ENCODE results near the gene SHLD2. TPM values are rescaled to one million over a fixed set of nuclear protein-coding genes. Genes with fewer than 3 reads are reported as not detected.
A peak's percentile ranks its signal among the peaks of the same experiment; 100 is the strongest.

Gene SHLD2
- total and polyA plus RNA-seq, 2 of the 13 experiments (the other 11 are each of a cell fraction or from before 2014, with no cell fraction given), result 25.7 to 53.7 TPM

DNA sequence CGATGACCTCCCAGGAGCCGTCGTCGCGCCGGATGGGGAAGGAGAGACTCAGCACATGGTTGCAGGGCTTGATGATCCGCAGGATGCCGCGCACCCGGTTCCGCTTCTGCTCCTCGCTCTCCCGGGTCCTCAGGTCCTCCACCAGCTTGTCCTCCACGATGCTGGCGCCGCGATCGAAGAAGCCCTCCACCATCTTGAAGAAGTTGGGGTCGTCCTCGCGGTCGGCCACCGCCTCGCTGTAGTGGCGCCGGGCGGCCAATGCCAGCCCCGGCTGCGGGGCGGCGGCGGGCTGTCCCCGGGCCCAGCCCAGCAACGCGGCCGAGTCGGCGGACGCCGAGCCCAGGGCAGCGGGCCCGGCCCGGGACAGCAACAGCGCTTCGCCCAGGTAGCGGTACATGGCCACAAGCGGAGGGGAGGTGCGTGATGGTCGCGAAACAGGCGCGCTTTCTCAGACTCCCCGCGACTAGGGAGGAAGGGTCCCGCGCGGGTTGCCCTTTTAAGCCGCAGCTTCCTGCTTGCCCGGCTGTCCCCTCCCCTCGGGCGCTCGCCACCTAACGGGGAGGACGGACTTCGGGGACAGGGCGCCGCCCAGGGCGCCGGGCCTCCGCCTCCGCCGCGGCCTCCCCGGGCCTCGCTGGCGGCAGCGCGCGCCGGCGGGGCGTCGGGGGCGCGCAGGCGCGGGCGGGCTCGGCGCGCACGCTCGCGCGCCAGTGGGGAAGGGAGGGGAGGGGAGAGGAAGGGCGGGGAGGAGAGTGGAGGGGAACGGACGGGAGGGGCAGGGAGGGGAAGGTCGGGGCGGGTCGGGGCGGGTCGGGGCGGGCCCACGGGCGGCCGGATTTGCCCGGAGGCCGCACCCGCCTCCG, at the start of gene SHLD2, which contains the start of gene GLUD1 (continued):
- TF ChIP-seq MIXL1 (CRISPR knock-in tag; IDR thresholded peaks at IDR 0.05) (no peak), ZNF841 (CRISPR knock-in tag; IDR thresholded peaks at IDR 0.05; ENCODE audit: borderline replicate concordance) (no peak), SMC3 (IDR thresholded peaks at IDR 0.05; ENCODE audit: low read length) (no peak), ZNF775 (CRISPR knock-in tag; IDR thresholded peaks at IDR 0.05; ENCODE audit: borderline replicate concordance) (no peak), BRCA1 (CRISPR knock-in tag; IDR thresholded peaks at IDR 0.05) (no peak), SETDB1 (CRISPR knock-in tag; IDR thresholded peaks at IDR 0.05; ENCODE audit: borderline replicate concordance) (no peak), STAT5B (CRISPR knock-in tag; IDR thresholded peaks at IDR 0.05) (no peak), TMF1 (CRISPR knock-in tag; IDR thresholded peaks at IDR 0.05; ENCODE audit: low read depth) (peak; percentile 72), ZFP90 (CRISPR knock-in tag; IDR thresholded peaks at IDR 0.05; ENCODE audit: borderline replicate concordance) (no peak), ZNF788 (CRISPR knock-in tag; IDR thresholded peaks at IDR 0.05; ENCODE audit: borderline replicate concordance) (peak; percentile 42; the same call in 1 of the 2 replicates), MTF1 (CRISPR knock-in tag; IDR thresholded peaks at IDR 0.05) (no peak), ZNF703 (CRISPR knock-in tag; IDR thresholded peaks at IDR 0.05; ENCODE audit: borderline replicate concordance) (no peak), ZNF672 (CRISPR knock-in tag; IDR thresholded peaks at IDR 0.05) (no peak), SMAD3 (CRISPR knock-in tag; IDR thresholded peaks at IDR 0.05) (no peak), HOXA5 (CRISPR knock-in tag; IDR thresholded peaks at IDR 0.05) (0 out of 2 replicates have a peak, but pooled peaks have one; percentile 28), KMT2B (CRISPR knock-in tag; IDR thresholded peaks at IDR 0.05) (peak; percentile 30; the same call in 1 of the 2 replicates), ZNF207 (IDR thresholded peaks at IDR 0.05; ENCODE audit: borderline replicate concordance) (no peak), EZH2 (conservative IDR thresholded peaks at IDR 0.05; ENCODE audit: low read depth, low read length) (no peak), KAT7 (CRISPR knock-in tag; IDR thresholded peaks at IDR 0.05; ENCODE audit: borderline replicate concordance) (no peak; the same call in 1 of the 2 replicates), FOXC1 (CRISPR knock-in tag; IDR thresholded peaks at IDR 0.05; ENCODE audit: borderline replicate concordance) (no peak), ELF1 (CRISPR knock-in tag; IDR thresholded peaks at IDR 0.05) (peak; percentile 82), ZNF17 (CRISPR knock-in tag; IDR thresholded peaks at IDR 0.05) (no peak), DMAP1 (CRISPR knock-in tag; IDR thresholded peaks at IDR 0.05) (no peak)
- TF ChIP-seq, protein P1, sequence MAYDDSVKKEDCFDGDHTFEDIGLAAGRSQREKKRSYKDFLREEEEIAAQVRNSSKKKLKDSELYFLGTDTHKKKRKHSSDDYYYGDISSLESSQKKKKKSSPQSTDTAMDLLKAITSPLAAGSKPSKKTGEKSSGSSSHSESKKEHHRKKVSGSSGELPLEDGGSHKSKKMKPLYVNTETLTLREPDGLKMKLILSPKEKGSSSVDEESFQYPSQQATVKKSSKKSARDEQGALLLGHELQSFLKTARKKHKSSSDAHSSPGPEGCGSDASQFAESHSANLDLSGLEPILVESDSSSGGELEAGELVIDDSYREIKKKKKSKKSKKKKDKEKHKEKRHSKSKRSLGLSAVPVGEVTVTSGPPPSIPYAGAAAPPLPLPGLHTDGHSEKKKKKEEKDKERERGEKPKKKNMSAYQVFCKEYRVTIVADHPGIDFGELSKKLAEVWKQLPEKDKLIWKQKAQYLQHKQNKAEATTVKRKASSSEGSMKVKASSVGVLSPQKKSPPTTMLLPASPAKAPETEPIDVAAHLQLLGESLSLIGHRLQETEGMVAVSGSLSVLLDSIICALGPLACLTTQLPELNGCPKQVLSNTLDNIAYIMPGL (CRISPR knock-in tag; IDR thresholded peaks at IDR 0.05; ENCODE audit: borderline replicate concordance in 1 of 2, low read depth in 1 of 2), result peak in 1 of 2 experiments; percentile 11; a peak in 1 of 4 replicates
- TF ChIP-seq, protein P2, sequence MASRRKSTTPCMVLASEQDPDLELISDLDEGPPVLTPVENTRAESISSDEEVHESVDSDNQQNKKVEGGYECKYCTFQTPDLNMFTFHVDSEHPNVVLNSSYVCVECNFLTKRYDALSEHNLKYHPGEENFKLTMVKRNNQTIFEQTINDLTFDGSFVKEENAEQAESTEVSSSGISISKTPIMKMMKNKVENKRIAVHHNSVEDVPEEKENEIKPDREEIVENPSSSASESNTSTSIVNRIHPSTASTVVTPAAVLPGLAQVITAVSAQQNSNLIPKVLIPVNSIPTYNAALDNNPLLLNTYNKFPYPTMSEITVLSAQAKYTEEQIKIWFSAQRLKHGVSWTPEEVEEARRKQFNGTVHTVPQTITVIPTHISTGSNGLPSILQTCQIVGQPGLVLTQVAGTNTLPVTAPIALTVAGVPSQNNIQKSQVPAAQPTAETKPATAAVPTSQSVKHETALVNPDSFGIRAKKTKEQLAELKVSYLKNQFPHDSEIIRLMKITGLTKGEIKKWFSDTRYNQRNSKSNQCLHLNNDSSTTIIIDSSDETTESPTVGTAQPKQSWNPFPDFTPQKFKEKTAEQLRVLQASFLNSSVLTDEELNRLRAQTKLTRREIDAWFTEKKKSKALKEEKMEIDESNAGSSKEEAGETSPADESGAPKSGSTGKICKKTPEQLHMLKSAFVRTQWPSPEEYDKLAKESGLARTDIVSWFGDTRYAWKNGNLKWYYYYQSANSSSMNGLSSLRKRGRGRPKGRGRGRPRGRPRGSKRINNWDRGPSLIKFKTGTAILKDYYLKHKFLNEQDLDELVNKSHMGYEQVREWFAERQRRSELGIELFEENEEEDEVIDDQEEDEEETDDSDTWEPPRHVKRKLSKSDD (CRISPR knock-in tag; IDR thresholded peaks at IDR 0.05; ENCODE audit: low read depth), result peak; percentile 71; the same call in 1 of the 2 replicates
- TF ChIP-seq, protein P3, sequence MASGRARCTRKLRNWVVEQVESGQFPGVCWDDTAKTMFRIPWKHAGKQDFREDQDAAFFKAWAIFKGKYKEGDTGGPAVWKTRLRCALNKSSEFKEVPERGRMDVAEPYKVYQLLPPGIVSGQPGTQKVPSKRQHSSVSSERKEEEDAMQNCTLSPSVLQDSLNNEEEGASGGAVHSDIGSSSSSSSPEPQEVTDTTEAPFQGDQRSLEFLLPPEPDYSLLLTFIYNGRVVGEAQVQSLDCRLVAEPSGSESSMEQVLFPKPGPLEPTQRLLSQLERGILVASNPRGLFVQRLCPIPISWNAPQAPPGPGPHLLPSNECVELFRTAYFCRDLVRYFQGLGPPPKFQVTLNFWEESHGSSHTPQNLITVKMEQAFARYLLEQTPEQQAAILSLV (CRISPR knock-in tag; IDR thresholded peaks at IDR 0.05; ENCODE audit: borderline replicate concordance), result no peak
